Measurements from ENCODE around the gene PCSK1N.

The PCSK1N gene

GRCh38 chrX:48802905-48803200 lies 32.6 kb downstream of the PCSK1N start:
- peak overlapping the region; percentile 71 to 76 for H3K4me3 ChIP-seq (ENCODE audit: low read depth in 1 of 2, low read length in 2 of 2)
- H3K27ac ChIP-seq (ENCODE audit: low read depth, low read length): peak overlapping the region; percentile 88
- peaks cover 6 to 14% of the 10 kb centered on the region in 2 donors for H3K4me1 ChIP-seq (ENCODE audit: control insufficient read depth in 1 of 2, insufficient read depth in 2 of 2, low read length in 2 of 2)
- H3K9me3 ChIP-seq (ENCODE audit: control insufficient read depth in 1 of 2, low read length in 2 of 2): no peaks in the 10 kb centered on the region
- H3K36me3 ChIP-seq (ENCODE audit: control insufficient read depth in 1 of 2, insufficient read depth in 2 of 2, low read length in 2 of 2): peaks cover 0 to 11% of the 10 kb centered on the region in 2 donors
- peak overlapping the region; percentile 70 to 72 for H3K9ac ChIP-seq (ENCODE audit: low read depth in 1 of 2, low read length in 2 of 2)
- H3K27me3 ChIP-seq (ENCODE audit: control insufficient read depth in 1 of 2, insufficient read depth in 2 of 2, low read length in 2 of 2): no peaks in the 10 kb centered on the region

GRCh38 chrX:48802089-48802904 lies 33.1 kb downstream of the PCSK1N start:
- H3K4me1 ChIP-seq (ENCODE audit: control insufficient read depth in 1 of 2, insufficient read depth in 2 of 2, low read length in 2 of 2): peaks cover 6 to 14% of the 10 kb centered on the region in 2 donors
- no peaks in the 10 kb centered on the region for H3K9me3 ChIP-seq (ENCODE audit: control insufficient read depth in 1 of 2, low read length in 2 of 2)
- H3K36me3 ChIP-seq (ENCODE audit: control insufficient read depth in 1 of 2, insufficient read depth in 2 of 2, low read length in 2 of 2): peaks cover 0 to 11% of the 10 kb centered on the region in 2 donors
- no peaks in the 10 kb centered on the region for H3K27me3 ChIP-seq (ENCODE audit: control insufficient read depth in 1 of 2, insufficient read depth in 2 of 2, low read length in 2 of 2)
- H3K9ac ChIP-seq (ENCODE audit: low read depth in 1 of 2, low read length in 2 of 2): peak overlapping the region; percentile 70 to 72
- peak overlapping the region; percentile 71 to 76 for H3K4me3 ChIP-seq (ENCODE audit: low read depth in 1 of 2, low read length in 2 of 2)
- peak overlapping the region; percentile 88 for H3K27ac ChIP-seq (ENCODE audit: low read depth, low read length)

GRCh38 chrX:48801280-48802088 lies 33.9 kb downstream of the PCSK1N start, which contains the start of gene HDAC6:
HDAC6 (plus strand) TSS chrX:48802067; CDS start chrX:48802693, 626 bp downstream.
- Histone ChIP-seq H3K9ac (ENCODE audit: low read depth in 1 of 2, low read length in 2 of 2) (peak within 1 kb of the TSS; percentile 70 to 72), H3K27me3 (ENCODE audit: control insufficient read depth in 1 of 2, insufficient read depth in 2 of 2, low read length in 2 of 2) (no peaks in the 10 kb centered on the region), H3K9me3 (ENCODE audit: control insufficient read depth in 1 of 2, low read length in 2 of 2) (no peaks in the 10 kb centered on the region), H3K4me3 (ENCODE audit: low read depth in 1 of 2, low read length in 2 of 2) (peak within 1 kb of the TSS; percentile 78), H3K36me3 (ENCODE audit: control insufficient read depth in 1 of 2, insufficient read depth in 2 of 2, low read length in 2 of 2) (peaks cover 0 to 11% of the 10 kb centered on the region in 2 donors), H3K4me1 (ENCODE audit: control insufficient read depth in 1 of 2, insufficient read depth in 2 of 2, low read length in 2 of 2) (peaks cover 6 to 14% of the 10 kb centered on the region in 2 donors), H3K27ac (ENCODE audit: low read depth, low read length) (peak within 1 kb of the TSS; percentile 88)

GRCh38 chrX:48800574-48801279 lies 34.7 kb downstream of the PCSK1N start:
- Histone ChIP-seq H3K4me1 (ENCODE audit: control insufficient read depth in 1 of 2, insufficient read depth in 2 of 2, low read length in 2 of 2) (peaks cover 6 to 14% of the 10 kb centered on the region in 2 donors), H3K9me3 (ENCODE audit: control insufficient read depth in 1 of 2, low read length in 2 of 2) (no peaks in the 10 kb centered on the region), H3K9ac (ENCODE audit: low read depth in 1 of 2, low read length in 2 of 2) (peak overlapping the region; percentile 64 to 68)

GRCh38 chrX:48798318-48798717 lies 37.1 kb downstream of the PCSK1N start:
- Histone ChIP-seq H3K4me1 (ENCODE audit: control insufficient read depth in 1 of 2, insufficient read depth in 2 of 2, low read length in 2 of 2) (peaks cover 6 to 14% of the 10 kb centered on the region in 2 donors), H3K9ac (ENCODE audit: low read depth in 1 of 2, low read length in 2 of 2) (no peak overlapping the region), H3K36me3 (ENCODE audit: control insufficient read depth in 1 of 2, insufficient read depth in 2 of 2, low read length in 2 of 2) (no peaks in the 10 kb centered on the region), H3K4me3 (ENCODE audit: low read depth in 1 of 2, low read length in 2 of 2) (no peak overlapping the region), H3K27ac (ENCODE audit: low read depth, low read length) (no peak overlapping the region), H3K9me3 (ENCODE audit: control insufficient read depth in 1 of 2, low read length in 2 of 2) (no peaks in the 10 kb centered on the region), H3K27me3 (ENCODE audit: control insufficient read depth in 1 of 2, insufficient read depth in 2 of 2, low read length in 2 of 2) (no peaks in the 10 kb centered on the region)

More at GRCh38 chrX:48800574-48801279, 34.7 kb downstream of the PCSK1N start:
- peak overlapping the region; percentile 88 for H3K27ac ChIP-seq (ENCODE audit: low read depth, low read length)
- H3K4me3 ChIP-seq (ENCODE audit: low read depth in 1 of 2, low read length in 2 of 2): peak overlapping the region; percentile 78
- peaks cover 0 to 10% of the 10 kb centered on the region in 2 donors for H3K36me3 ChIP-seq (ENCODE audit: control insufficient read depth in 1 of 2, insufficient read depth in 2 of 2, low read length in 2 of 2)
- H3K27me3 ChIP-seq (ENCODE audit: control insufficient read depth in 1 of 2, insufficient read depth in 2 of 2, low read length in 2 of 2): no peaks in the 10 kb centered on the region

- Histone ChIP-seq H3K27me3 (ENCODE audit: control insufficient read depth in 1 of 2, insufficient read depth in 2 of 2, low read length in 2 of 2) (no peaks in the 10 kb centered on the region), H3K36me3 (ENCODE audit: control insufficient read depth in 1 of 2, insufficient read depth in 2 of 2, low read length in 2 of 2) (no peaks in the 10 kb centered on the region), H3K9me3 (ENCODE audit: control insufficient read depth in 1 of 2, low read length in 2 of 2) (no peaks in the 10 kb centered on the region), H3K4me1 (ENCODE audit: control insufficient read depth in 1 of 2, insufficient read depth in 2 of 2, low read length in 2 of 2) (no peaks in the 10 kb centered on the region), H3K27ac (ENCODE audit: low read depth, low read length) (no peak overlapping the region), H3K9ac (ENCODE audit: low read depth in 1 of 2, low read length in 2 of 2) (no peak overlapping the region), H3K4me3 (ENCODE audit: low read depth in 1 of 2, low read length in 2 of 2) (no peak overlapping the region)
Measured at GRCh38 chrX:48794911-48795515, 40.4 kb downstream of the PCSK1N start.

- Histone ChIP-seq H3K36me3 (ENCODE audit: control insufficient read depth in 1 of 2, insufficient read depth in 2 of 2, low read length in 2 of 2) (no peaks in the 10 kb centered on the region), H3K27ac (ENCODE audit: low read depth, low read length) (no peak overlapping the region), H3K4me1 (ENCODE audit: control insufficient read depth in 1 of 2, insufficient read depth in 2 of 2, low read length in 2 of 2) (no peaks in the 10 kb centered on the region)
Measured at GRCh38 chrX:48794340-48794910, 41.0 kb downstream of the PCSK1N start.

GRCh38 chrX:48793935-48794334 lies 41.5 kb downstream of the PCSK1N start:
- Histone ChIP-seq H3K9me3 (ENCODE audit: control insufficient read depth in 1 of 2, low read length in 2 of 2) (no peaks in the 10 kb centered on the region), H3K36me3 (ENCODE audit: control insufficient read depth in 1 of 2, insufficient read depth in 2 of 2, low read length in 2 of 2) (no peaks in the 10 kb centered on the region), H3K9ac (ENCODE audit: low read depth in 1 of 2, low read length in 2 of 2) (no peak overlapping the region), H3K27ac (ENCODE audit: low read depth, low read length) (no peak overlapping the region), H3K4me3 (ENCODE audit: low read depth in 1 of 2, low read length in 2 of 2) (no peak overlapping the region), H3K4me1 (ENCODE audit: control insufficient read depth in 1 of 2, insufficient read depth in 2 of 2, low read length in 2 of 2) (no peaks in the 10 kb centered on the region), H3K27me3 (ENCODE audit: control insufficient read depth in 1 of 2, insufficient read depth in 2 of 2, low read length in 2 of 2) (no peaks in the 10 kb centered on the region)

More at GRCh38 chrX:48794340-48794910, 41.0 kb downstream of the PCSK1N start:
- no peaks in the 10 kb centered on the region for H3K9me3 ChIP-seq (ENCODE audit: control insufficient read depth in 1 of 2, low read length in 2 of 2)
- H3K4me3 ChIP-seq (ENCODE audit: low read depth in 1 of 2, low read length in 2 of 2): no peak overlapping the region
- no peaks in the 10 kb centered on the region for H3K27me3 ChIP-seq (ENCODE audit: control insufficient read depth in 1 of 2, insufficient read depth in 2 of 2, low read length in 2 of 2)
- no peak overlapping the region for H3K9ac ChIP-seq (ENCODE audit: low read depth in 1 of 2, low read length in 2 of 2)

GRCh38 chrX:48792219-48792618 lies 43.2 kb downstream of the PCSK1N start:
- Histone ChIP-seq H3K4me1 (ENCODE audit: control insufficient read depth in 1 of 2, insufficient read depth in 2 of 2, low read length in 2 of 2) (no peaks in the 10 kb centered on the region), H3K36me3 (ENCODE audit: control insufficient read depth in 1 of 2, insufficient read depth in 2 of 2, low read length in 2 of 2) (no peaks in the 10 kb centered on the region), H3K4me3 (ENCODE audit: low read depth in 1 of 2, low read length in 2 of 2) (no peak overlapping the region), H3K9me3 (ENCODE audit: control insufficient read depth in 1 of 2, low read length in 2 of 2) (no peaks in the 10 kb centered on the region), H3K9ac (ENCODE audit: low read depth in 1 of 2, low read length in 2 of 2) (no peak overlapping the region), H3K27ac (ENCODE audit: low read depth, low read length) (no peak overlapping the region), H3K27me3 (ENCODE audit: control insufficient read depth in 1 of 2, insufficient read depth in 2 of 2, low read length in 2 of 2) (no peaks in the 10 kb centered on the region)

All from duodenal mucosa (tissue), 2 donors.